GM12878 (cell line): Measurements from ENCODE around the gene DTX1. TPM values are rescaled to one million over a fixed set of nuclear protein-coding genes. Genes with fewer than 3 reads are reported as not detected.

ENCODE experiments used
- ATAC-seq: fragments of 200-7000 bp; cut with Tn5 transposase; 3 replicates; pipeline ENCODE4 v1.9.1; 2020; ENCODE audit warnings: mild to moderate bottlenecking, moderate library complexity
- BruUV-seq: library from RNA; stranded (reverse); fragments of 400-500 nt; replicated peaks from 2 replicates; lab custom pipeline; 2021; lab: Mats Ljungman, UMichigan
- CTCF ChIA-PET: fragments of 300-600 bp; sonication (Branson Sonifier 250); formaldehyde crosslinking; extraction: SDS; loops from one replicate; lab custom pipeline; 2021; ENCODE audit warnings: inconsistent platforms; lab: Yijun Ruan, JAX
- POLR2A ChIA-PET: fragments of 350-600 bp; formaldehyde crosslinking; extraction: SDS; loops from one replicate; lab custom pipeline; 2021; ENCODE audit warnings: inconsistent platforms; lab: Charles Lee
- RAD21 ChIA-PET: fragments of 300-600 bp; sonication (Branson Sonifier 250); formaldehyde crosslinking; loops from one replicate; lab custom pipeline; 2023; ENCODE audit warnings: antibody characterized with exemption; ENCODE audit not compliant: unreplicated experiment; lab: Charles Lee
- SMC1A ChIA-PET: fragments of 300-600 bp; sonication (Branson Sonifier 250); formaldehyde crosslinking; loops from one replicate; lab custom pipeline; 2023; ENCODE audit not compliant: unreplicated experiment, uncharacterized antibody; lab: Charles Lee
- DNase-seq: peaks from one replicate; pipeline ENCODE4 v3.0.0-alpha.2; 2011; ENCODE audit warnings: low read depth, low spot score
- FAIRE-seq: peaks from 3 replicates; lab custom pipeline; 2011; peaks lifted over from hg19 to GRCh38; lab: Jason Lieb, UNC
- H2AFZ ChIP-seq: 2 replicates; pipeline ENCODE4 v1.6.0; 2011; ENCODE audit warnings: low read depth, low read length, control low read depth; ENCODE audit not compliant: control insufficient read depth
- H3K27ac ChIP-seq: 2 replicates; pipeline ENCODE4 v1.5.1; 2011; ENCODE audit warnings: control low read depth; ENCODE audit not compliant: control insufficient read depth, insufficient read depth
- H3K27me3 ChIP-seq, 2 experiments: replicated peaks in 1 of 2; 2 replicates each; pipeline versions ENCODE4 v1.6.0 to v1.6.1; 2011; ENCODE audit warnings: low read length in 1 of 2; ENCODE audit not compliant: control insufficient read depth in 2 of 2, insufficient read depth in 2 of 2
- H3K36me3 ChIP-seq, 2 experiments: 2 replicates each; pipeline ENCODE4 v1.5.1; 2011; ENCODE audit warnings: low read length in 1 of 2; ENCODE audit not compliant: control insufficient read depth in 2 of 2, insufficient read depth in 2 of 2
- H3K4me1 ChIP-seq: 2 replicates; pipeline ENCODE4 v1.6.1; 2011; ENCODE audit warnings: mild to moderate bottlenecking, low read length, moderate library complexity, mixed read lengths; ENCODE audit not compliant: control insufficient read depth, insufficient read depth
- H3K4me2 ChIP-seq: 2 replicates; pipeline ENCODE4 v1.6.0; 2011; ENCODE audit warnings: control low read depth; ENCODE audit not compliant: control insufficient read depth, insufficient read depth
- H3K4me3 ChIP-seq: fragments of 200-600 bp; sonication (generic); 2 replicates; pipeline ENCODE4 v1.5.1; 2016
- H3K79me2 ChIP-seq: 2 replicates; pipeline ENCODE4 v1.6.0; 2011; ENCODE audit warnings: low read length; ENCODE audit not compliant: control insufficient read depth, insufficient read depth
- H3K9ac ChIP-seq: 2 replicates; pipeline ENCODE4 v1.8.0; 2011; ENCODE audit warnings: low read length, control low read depth, mixed read lengths; ENCODE audit not compliant: control insufficient read depth, insufficient read depth
- H3K9me3 ChIP-seq: replicated peaks from 3 replicates; pipeline ENCODE4 v1.5.1; 2011; ENCODE audit warnings: mild to moderate bottlenecking, low read length; ENCODE audit not compliant: control insufficient read depth, insufficient read depth
- H4K20me1 ChIP-seq: 2 replicates; pipeline ENCODE4 v1.6.0; 2011; ENCODE audit not compliant: control insufficient read depth, insufficient read depth
- ATF7 ChIP-seq: fragments of 450-650 bp; IDR thresholded peaks from 2 replicates; pipeline ENCODE4 v1.6.1; 2016; ENCODE audit warnings: low read depth, mild to moderate bottlenecking
- ESRRA ChIP-seq: IDR thresholded peaks from 2 replicates; pipeline ENCODE4 v1.6.1; 2012; ENCODE audit warnings: mild to moderate bottlenecking, low read length, improper control_type of control experiment
- JUNB ChIP-seq: IDR thresholded peaks from 2 replicates; pipeline ENCODE4 v1.6.1; 2016; ENCODE audit warnings: antibody characterized with exemption, mild to moderate bottlenecking
- MTA3 ChIP-seq: IDR thresholded peaks from 2 replicates; pipeline ENCODE4 v1.6.1; 2012; ENCODE audit warnings: low read length, inconsistent platforms, borderline replicate concordance
- NFIC ChIP-seq: IDR thresholded peaks from 2 replicates; pipeline ENCODE4 v1.6.1; 2012; ENCODE audit warnings: low read depth, mild to moderate bottlenecking, inconsistent platforms, low read length, moderate library complexity
- NFYA ChIP-seq: IDR thresholded peaks from 2 replicates; pipeline ENCODE4 v1.6.1; 2011; ENCODE audit warnings: low read depth, mild to moderate bottlenecking, low read length, improper control_type of control experiment, borderline replicate concordance
- POLR2AphosphoS5 ChIP-seq: IDR thresholded peaks from 2 replicates; pipeline ENCODE4 v1.6.1; 2011; ENCODE audit warnings: mild to moderate bottlenecking, low read length, inconsistent platforms
- RBBP5 ChIP-seq: fragments of 200-600 bp; sonication (generic); conservative IDR thresholded peaks from 2 replicates; pipeline ENCODE4 v1.6.1; 2016
- SMAD1 ChIP-seq: fragments of 450-650 bp; IDR thresholded peaks from 2 replicates; pipeline ENCODE4 v1.6.1; 2018; ENCODE audit warnings: mild to moderate bottlenecking, low read depth; ENCODE audit not compliant: partially characterized antibody
- SMC3 ChIP-seq: IDR thresholded peaks from 2 replicates; pipeline ENCODE4 v1.6.1; 2011; ENCODE audit warnings: low read length, improper control_type of control experiment, borderline replicate concordance
- SPI1 ChIP-seq: IDR thresholded peaks from 2 replicates; pipeline ENCODE4 v1.6.1; 2011; ENCODE audit warnings: low read depth, mild to moderate bottlenecking, low read length, moderate library complexity, borderline replicate concordance; ENCODE audit not compliant: insufficient read depth
- ZNF217 ChIP-seq: fragments of 450-650 bp; IDR thresholded peaks from 2 replicates; pipeline ENCODE4 v1.6.1; 2017; ENCODE audit warnings: antibody characterized with exemption, mild to moderate bottlenecking
- ZZZ3 ChIP-seq: IDR thresholded peaks from 2 replicates; pipeline ENCODE4 v1.6.1; 2011; ENCODE audit warnings: low read depth; ENCODE audit not compliant: control insufficient read depth, insufficient read length
- WGBS: methylation state at CpG from one replicate; pipeline ENCODE4 v1.1.6; 2016; ENCODE audit warnings: low lambda C conversion rate; ENCODE audit not compliant: insufficient replicate concordance, insufficient coverage; ENCODE audit errors: missing lambda C conversion rate; 5-methylcytosine and 5-hydroxymethylcytosine counted together
- in situ Hi-C: fragments of 300-500 bp; cut with MboI; formaldehyde crosslinking; loops from 9 replicates; pipeline ENCODE4 v1.14.3; 2018; ENCODE audit warnings: mixed read lengths
- intact Hi-C: fragments of 100-400 bp; cut with micrococcal nuclease; formaldehyde crosslinking; loops from one replicate; pipeline ENCODE4 v1.14.2; 2022; ENCODE audit not compliant: unreplicated experiment
- polyA plus RNA-seq, 11 experiments: library from polyadenylated mRNA; depleted of rRNA in 4 of 11; unstranded in 6 of 11; stranded (reverse) in 5 of 11; fragments of >200 nt; fragmentation: Nextera tagmentation in 4 of 11; fragmentation: Illumina TruSeq in 1 of 11; extraction: Ambion mirVana in 4 of 11; extraction: Trizol in 1 of 11; gene quantifications; 1 replicate in 1 of 11; 2 replicates in 10 of 11; pipeline versions ENCODE4 v1.2.1 to v1.2.3, GENCODE V29; 2011 to 2016; ENCODE audit warnings: inconsistent platforms in 2 of 11, missing spikeins in 2 of 11, low read depth in 1 of 11
- total RNA-seq, 4 experiments: library from RNA; depleted of rRNA in 3 of 4; stranded (reverse); fragments of >200 nt in 3 of 4; fragmentation: Illumina TruSeq in 1 of 4; extraction: Trizol in 1 of 4; gene quantifications; 2 replicates each; pipeline versions ENCODE4 v1.2.1 to v1.2.3, GENCODE V29; 2013 to 2021
- TF ChIP-seq, protein P1 (sequence below): fragments of 450-650 bp; IDR thresholded peaks from 2 replicates; pipeline ENCODE4 v1.6.1; 2017; ENCODE audit warnings: mild to moderate bottlenecking
- TF ChIP-seq, protein P2 (sequence below): IDR thresholded peaks from 2 replicates; pipeline ENCODE4 v1.6.1; 2011; ENCODE audit warnings: low read depth, mild to moderate bottlenecking, low read length, moderate library complexity, borderline replicate concordance; ENCODE audit errors: extremely low read depth
- TF ChIP-seq, protein P3 (sequence below): IDR thresholded peaks from 2 replicates; pipeline ENCODE4 v1.6.1; 2011; ENCODE audit warnings: borderline replicate concordance, low read depth, mild to moderate bottlenecking, moderate library complexity, mixed read lengths, low read length; ENCODE audit not compliant: insufficient read depth; ENCODE audit errors: extremely low read length

DTX1 gene
- total and polyA plus RNA-seq, 10 of the 15 experiments (the other 5 are each of a cell fraction or from before 2014, with no cell fraction given) = 0.09 to 2.8 (median 0.66) TPM

DNA sequence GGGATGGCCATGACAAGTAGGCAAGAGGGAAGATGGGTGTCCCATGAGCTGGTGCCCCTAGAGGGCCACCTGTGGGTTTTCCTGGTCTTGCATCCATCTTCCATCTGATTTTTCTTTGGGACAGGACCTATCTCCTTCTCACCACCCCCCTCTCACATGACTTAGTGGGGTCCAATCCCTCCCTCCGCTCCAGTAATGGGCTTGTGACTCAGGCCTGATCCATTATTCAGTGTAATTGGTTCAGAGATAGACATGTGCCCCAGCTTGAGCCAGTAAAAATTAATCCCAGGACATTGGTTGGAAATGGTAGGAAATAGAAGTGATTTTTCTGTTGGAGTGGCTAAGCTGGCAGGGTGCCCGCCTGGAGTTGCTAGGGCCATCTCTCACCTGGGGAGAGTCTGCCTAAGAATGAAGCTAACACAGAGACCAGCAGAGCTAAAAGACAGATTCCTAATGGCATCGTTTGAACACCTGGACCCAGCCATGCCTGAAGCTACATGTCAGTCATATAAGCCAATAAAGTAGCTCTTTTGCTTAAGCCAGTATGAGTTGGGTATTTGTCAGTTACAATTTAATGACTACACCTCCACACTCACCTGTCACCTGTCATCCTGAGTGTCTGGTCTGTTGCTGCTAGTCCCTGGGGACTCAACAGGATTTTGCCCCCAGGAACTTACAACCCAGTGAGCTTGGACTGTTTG is 64.3 kb downstream of the DTX1 start:
- no peak for FAIRE-seq
- no TSS peak for BruUV-seq
- in situ Hi-C loops = no loop called here
- no peak overlapping the region for H3K27ac ChIP-seq
- H4K20me1 ChIP-seq = no peaks in the 10 kb centered on the region
- RAD21 ChIA-PET = interaction anchor here (1.5 kb wide), 1 partner anchor 31 kb away, joined by 3 read pairs; no protein-coding TSS in a partner anchor
- no peak overlapping the region for H3K4me3 ChIP-seq
- DNase-seq = no peak
- no peaks in the 10 kb centered on the region; the same call in 2 of the 3 replicates for H3K9me3 ChIP-seq
- no peaks in the 10 kb centered on the region; a peak in 1 of 4 replicates for H3K27me3 ChIP-seq
- H3K4me2 ChIP-seq = no peak overlapping the region
- CTCF ChIA-PET = interaction anchor here (0.7 to 1.5 kb wide), 6 partner anchors 14 to 128 kb away, joined by 3 to 7 read pairs (median 4); no protein-coding TSS in a partner anchor
- H3K36me3 ChIP-seq = no peaks in the 10 kb centered on the region
- TF ChIP-seq, protein P1, sequence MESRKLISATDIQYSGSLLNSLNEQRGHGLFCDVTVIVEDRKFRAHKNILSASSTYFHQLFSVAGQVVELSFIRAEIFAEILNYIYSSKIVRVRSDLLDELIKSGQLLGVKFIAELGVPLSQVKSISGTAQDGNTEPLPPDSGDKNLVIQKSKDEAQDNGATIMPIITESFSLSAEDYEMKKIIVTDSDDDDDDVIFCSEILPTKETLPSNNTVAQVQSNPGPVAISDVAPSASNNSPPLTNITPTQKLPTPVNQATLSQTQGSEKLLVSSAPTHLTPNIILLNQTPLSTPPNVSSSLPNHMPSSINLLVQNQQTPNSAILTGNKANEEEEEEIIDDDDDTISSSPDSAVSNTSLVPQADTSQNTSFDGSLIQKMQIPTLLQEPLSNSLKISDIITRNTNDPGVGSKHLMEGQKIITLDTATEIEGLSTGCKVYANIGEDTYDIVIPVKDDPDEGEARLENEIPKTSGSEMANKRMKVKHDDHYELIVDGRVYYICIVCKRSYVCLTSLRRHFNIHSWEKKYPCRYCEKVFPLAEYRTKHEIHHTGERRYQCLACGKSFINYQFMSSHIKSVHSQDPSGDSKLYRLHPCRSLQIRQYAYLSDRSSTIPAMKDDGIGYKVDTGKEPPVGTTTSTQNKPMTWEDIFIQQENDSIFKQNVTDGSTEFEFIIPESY = no peak
- TF ChIP-seq NFYA (no peak), NFIC (no peak), ESRRA (no peak), ZZZ3 (no peak), SMAD1 (no peak), RBBP5 (no peak), ATF7 (no peak), POLR2AphosphoS5 (no peak), SPI1 (no peak), SMC3 (no peak), JUNB (no peak), MTA3 (no peak), ZNF217 (no peak)
- TF ChIP-seq, protein P2, sequence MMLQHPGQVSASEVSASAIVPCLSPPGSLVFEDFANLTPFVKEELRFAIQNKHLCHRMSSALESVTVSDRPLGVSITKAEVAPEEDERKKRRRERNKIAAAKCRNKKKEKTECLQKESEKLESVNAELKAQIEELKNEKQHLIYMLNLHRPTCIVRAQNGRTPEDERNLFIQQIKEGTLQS = no peak
- TF ChIP-seq, protein P3, sequence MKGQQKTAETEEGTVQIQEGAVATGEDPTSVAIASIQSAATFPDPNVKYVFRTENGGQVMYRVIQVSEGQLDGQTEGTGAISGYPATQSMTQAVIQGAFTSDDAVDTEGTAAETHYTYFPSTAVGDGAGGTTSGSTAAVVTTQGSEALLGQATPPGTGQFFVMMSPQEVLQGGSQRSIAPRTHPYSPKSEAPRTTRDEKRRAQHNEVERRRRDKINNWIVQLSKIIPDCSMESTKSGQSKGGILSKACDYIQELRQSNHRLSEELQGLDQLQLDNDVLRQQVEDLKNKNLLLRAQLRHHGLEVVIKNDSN = no peak
- SMC1A ChIA-PET = interaction anchor here (0.6 to 1.0 kb wide), 3 partner anchors 9 to 1295 kb away, joined by 3 to 5 read pairs (median 4); no protein-coding TSS in a partner anchor
- intact Hi-C loops = no loop called here
- POLR2A ChIA-PET = no interaction called here
- H3K79me2 ChIP-seq = no peaks in the 10 kb centered on the region
- no peak overlapping the region for H3K9ac ChIP-seq
- no peak overlapping the region for H2AFZ ChIP-seq
- H3K4me1 ChIP-seq = no peaks in the 10 kb centered on the region
- WGBS = 10% methylated on average over 3 of the region's 3 CpGs
- no peak for ATAC-seq
